H7 (cell line): ENCODE data around the gene SBF2. TPM values are rescaled to one million over a fixed set of nuclear protein-coding genes. Genes with fewer than 3 reads are reported as not detected.
A peak's percentile ranks its signal among the peaks of the same experiment; 100 is the strongest.

ENCODE experiments used
- DNase-seq: peaks from one replicate; pipeline ENCODE4 v3.0.0; 2012
- H3K27me3 ChIP-seq: 2 replicates; pipeline ENCODE4 v1.6.0; 2011; ENCODE audit warnings: mild to moderate bottlenecking, low read length; ENCODE audit not compliant: control insufficient read depth, insufficient read depth
- H3K36me3 ChIP-seq: replicated peaks from 2 replicates; pipeline ENCODE4 v1.5.1; 2011; ENCODE audit warnings: low read length; ENCODE audit not compliant: control insufficient read depth, insufficient read depth
- H3K4me3 ChIP-seq: 2 replicates; pipeline ENCODE4 v1.5.1; 2011; ENCODE audit warnings: low read depth, mild to moderate bottlenecking, control low read depth, low read length, moderate library complexity; ENCODE audit not compliant: insufficient read depth
- total RNA-seq: library from RNA; depleted of rRNA; stranded (reverse); fragments of >200 nt; shearing (Covaris generic); gene quantifications from 2 replicates; pipeline ENCODE4 v1.2.3, GENCODE V29; 2014

The SBF2 gene
- total RNA-seq, 1 experiment from 2014 or later, result 34.5 TPM

GRCh38 chr11:9765320-9766101 is 528.5 kb downstream of the SBF2 start:
- no peaks in the 10 kb centered on the region for H3K36me3 ChIP-seq
- peak; percentile 76 for DNase-seq
- no peaks in the 10 kb centered on the region for H3K27me3 ChIP-seq
- H3K4me3 ChIP-seq, result no peak overlapping the region

- no peaks in the 10 kb centered on the region for H3K27me3 ChIP-seq
- DNase-seq, result no peak
- no peak overlapping the region for H3K4me3 ChIP-seq
- H3K36me3 ChIP-seq, result no peaks in the 10 kb centered on the region
Observed at GRCh38 chr11:9763301-9763700, 530.7 kb downstream of the SBF2 start.

- Histone ChIP-seq H3K4me3 (no peak overlapping the region), H3K36me3 (no peaks in the 10 kb centered on the region), H3K27me3 (no peaks in the 10 kb centered on the region)
- no peak for DNase-seq
Observed at GRCh38 chr11:9762531-9762930, 531.5 kb downstream of the SBF2 start.

- no peak for DNase-seq
- no peak overlapping the region for H3K4me3 ChIP-seq
- H3K27me3 ChIP-seq, result no peaks in the 10 kb centered on the region
- H3K36me3 ChIP-seq, result no peaks in the 10 kb centered on the region
Observed at GRCh38 chr11:9761441-9761945, 532.5 kb downstream of the SBF2 start.

GRCh38 chr11:9760193-9760575 is 533.8 kb downstream of the SBF2 start:
- Histone ChIP-seq H3K36me3 (no peaks in the 10 kb centered on the region), H3K4me3 (no peak overlapping the region), H3K27me3 (no peaks in the 10 kb centered on the region)
- DNase-seq, result no peak

- no peak overlapping the region for H3K4me3 ChIP-seq
- DNase-seq, result peak; percentile 59
- no peaks in the 10 kb centered on the region for H3K27me3 ChIP-seq
- H3K36me3 ChIP-seq, result no peaks in the 10 kb centered on the region
Observed at GRCh38 chr11:9759519-9760192, 534.4 kb downstream of the SBF2 start.

GRCh38 chr11:9758637-9759518 is 535.1 kb downstream of the SBF2 start:
- peak overlapping the region; percentile 62 for H3K4me3 ChIP-seq
- peak; percentile 86 for DNase-seq
- no peaks in the 10 kb centered on the region for H3K36me3 ChIP-seq
- no peaks in the 10 kb centered on the region for H3K27me3 ChIP-seq

GRCh38 chr11:9757809-9758636 is 536.0 kb downstream of the SBF2 start:
- H3K36me3 ChIP-seq, result no peaks in the 10 kb centered on the region
- DNase-seq, result peak; percentile 99
- H3K27me3 ChIP-seq, result no peaks in the 10 kb centered on the region
- peak overlapping the region; percentile 62 for H3K4me3 ChIP-seq

- no peaks in the 10 kb centered on the region for H3K36me3 ChIP-seq
- peak; percentile 16 for DNase-seq
- H3K27me3 ChIP-seq, result no peaks in the 10 kb centered on the region
Observed at GRCh38 chr11:9756878-9757277, 537.1 kb downstream of the SBF2 start.

GRCh38 chr11:9756461-9756860 is 537.6 kb downstream of the SBF2 start:
- no peak for DNase-seq
- H3K27me3 ChIP-seq, result no peaks in the 10 kb centered on the region
- H3K36me3 ChIP-seq, result no peaks in the 10 kb centered on the region
- no peak overlapping the region for H3K4me3 ChIP-seq

More at GRCh38 chr11:9756878-9757277, 537.1 kb downstream of the SBF2 start:
- no peak overlapping the region for H3K4me3 ChIP-seq

GRCh38 chr11:9755561-9756185 is 538.3 kb downstream of the SBF2 start:
- Histone ChIP-seq H3K36me3 (no peaks in the 10 kb centered on the region), H3K27me3 (no peaks in the 10 kb centered on the region), H3K4me3 (no peak overlapping the region)
- peak; percentile 16 for DNase-seq

- Histone ChIP-seq H3K27me3 (no peaks in the 10 kb centered on the region), H3K36me3 (no peaks in the 10 kb centered on the region; the same call in 1 of the 2 replicates), H3K4me3 (no peak overlapping the region)
- peak; percentile 45 for DNase-seq
Observed at GRCh38 chr11:9754010-9754471, 540.0 kb downstream of the SBF2 start.

- H3K36me3 ChIP-seq, result no peaks in the 10 kb centered on the region; the same call in none of the 2 replicates
- DNase-seq, result no peak
- H3K4me3 ChIP-seq, result no peak overlapping the region
- H3K27me3 ChIP-seq, result no peaks in the 10 kb centered on the region
Observed at GRCh38 chr11:9753021-9753420, 541.0 kb downstream of the SBF2 start.
